CD4-positive, alpha-beta T cell (primary cell): Measurements from ENCODE around the gene CHD5. TPM values are rescaled to one million over a fixed set of nuclear protein-coding genes. Genes with fewer than 3 reads are reported as not detected.

Experiments
- ATAC-seq: fragments of 200-7000 bp; cut with Tn5 transposase; one replicate; pipeline ENCODE4 v1.10.0; 2022; ENCODE audit warnings: mild to moderate bottlenecking; ENCODE audit not compliant: poor library complexity
- CTCF ChIA-PET: fragments of 350-600 bp; sonication (Branson Sonifier 250); formaldehyde crosslinking; loops from one replicate; lab custom pipeline; 2021; ENCODE audit warnings: antibody characterized with exemption, inconsistent platforms; lab: Charles Lee
- POLR2A ChIA-PET: fragments of 350-600 bp; sonication (Branson Sonifier 250); formaldehyde crosslinking; loops from one replicate; lab custom pipeline; 2021; ENCODE audit warnings: antibody characterized with exemption, inconsistent platforms; lab: Charles Lee
- DNase-seq, 14 experiments: peaks; one replicate each; pipeline ENCODE4 v3.0.0-alpha.2; 2013 to 2020; ENCODE audit warnings: mixed read lengths in 2 of 14
- H3K27ac ChIP-seq, 2 donors: one replicate each; pipeline versions ENCODE4 v1.5.1 to v1.7.0; 2013; ENCODE audit warnings: low read length in 2 of 2, low read depth in 1 of 2, mild to moderate bottlenecking in 1 of 2
- H3K27me3 ChIP-seq, 2 experiments: 1 replicate in 1 of 2; 2 replicates in 1 of 2; pipeline versions ENCODE4 v1.6.1 to v1.7.0; 2013; ENCODE audit warnings: low read length in 2 of 2, control low read depth in 1 of 2, mild to moderate bottlenecking in 1 of 2, moderate library complexity in 1 of 2; ENCODE audit not compliant: insufficient read depth in 2 of 2, control insufficient read depth in 1 of 2
- H3K36me3 ChIP-seq: one replicate; pipeline ENCODE4 v1.6.1; 2013; ENCODE audit warnings: low read length, control low read depth; ENCODE audit not compliant: insufficient read depth
- H3K4me1 ChIP-seq: one replicate; pipeline ENCODE4 v1.6.1; 2013; ENCODE audit warnings: low read length, control low read depth; ENCODE audit not compliant: insufficient read depth
- H3K4me3 ChIP-seq: one replicate; pipeline ENCODE4 v1.5.1; 2013; ENCODE audit warnings: mild to moderate bottlenecking, low read length, moderate library complexity
- H3K9me3 ChIP-seq, 2 experiments: 1 replicate in 1 of 2; 2 replicates in 1 of 2; pipeline versions ENCODE4 v1.6.1 to v1.7.0; 2013; ENCODE audit warnings: low read length in 2 of 2, mild to moderate bottlenecking in 2 of 2, control low read depth in 1 of 2, moderate library complexity in 1 of 2; ENCODE audit not compliant: control insufficient read depth in 1 of 2, insufficient read depth in 1 of 2
- H3K27ac Mint-ChIP-seq: one replicate; pipeline ENCODE4 v1.8.0; 2020; ENCODE audit warnings: mixed read lengths
- H3K27me3 Mint-ChIP-seq: one replicate; pipeline ENCODE4 v1.8.0; 2021; ENCODE audit warnings: mixed read lengths
- H3K36me3 Mint-ChIP-seq: one replicate; pipeline ENCODE4 v1.8.0; 2021; ENCODE audit warnings: low read depth, mixed read lengths
- H3K4me1 Mint-ChIP-seq: one replicate; pipeline ENCODE4 v1.8.0; 2021; ENCODE audit warnings: low read depth, mixed read lengths
- H3K4me3 Mint-ChIP-seq: one replicate; pipeline ENCODE4 v1.8.0; 2020; ENCODE audit warnings: mild to moderate bottlenecking, mixed read lengths
- H3K9me3 Mint-ChIP-seq: one replicate; pipeline ENCODE4 v1.8.0; 2020; ENCODE audit warnings: mixed read lengths
- CTCF ChIP-seq: fragments of 200-600 bp; IDR thresholded peaks from one replicate; pipeline ENCODE4 v1.8.0; 2022; ENCODE audit warnings: antibody characterized with exemption, mild to moderate bottlenecking
- intact Hi-C, 2 experiments: fragments of 100-400 bp; cut with DNase I in 1 of 2; cut with micrococcal nuclease in 1 of 2; formaldehyde crosslinking; loops; one replicate each; pipeline versions ENCODE4 v1.15.1 to v1.9.0; 2023 to 2025; cut with DNase I, micrococcal nuclease
- total RNA-seq, 174 experiments: library from RNA in 2 of 174; stranded (reverse) in 2 of 174; gene quantifications; one replicate each; pipeline ENCODE4 v1.2.3 and lab custom pipeline; 2021 to 2026

Gene CHD5
- total RNA-seq, 2 experiments from 2014 or later, result 0.25 to 0.34 TPM

GRCh38 chr1:6100861-6101783 lies 79.0 kb downstream of the CHD5 start:
- H3K4me1 Mint-ChIP-seq, result no peaks in the 10 kb centered on the region
- CTCF ChIA-PET, result no interaction called here

GRCh38 chr1:6099787-6100765 lies 80.0 kb downstream of the CHD5 start:
- Histone ChIP-seq H3K27me3 (no peaks in the 10 kb centered on the region), H3K27ac (no peak overlapping the region), H3K4me1 (no peaks in the 10 kb centered on the region), H3K4me3 (no peak overlapping the region), H3K9me3 (peaks cover 0 to 6% of the 10 kb centered on the region in 2 experiments), H3K36me3 (peaks cover 23% of the 10 kb centered on the region)
- intact Hi-C loops, result no loop called here
- CTCF ChIA-PET, result no interaction called here
- peaks cover 14% of the 10 kb centered on the region for H3K36me3 Mint-ChIP-seq
- H3K9me3 Mint-ChIP-seq, result no peaks in the 10 kb centered on the region
- POLR2A ChIA-PET, result interaction anchor here (0.6 kb wide), 1 partner anchor 44 kb away, joined by 3 read pairs; no protein-coding TSS in a partner anchor
- H3K27me3 Mint-ChIP-seq, result peaks cover 4% of the 10 kb centered on the region
- TF ChIP-seq CTCF, result peak; percentile 28
- no peak overlapping the region for H3K27ac Mint-ChIP-seq
- ATAC-seq (no peak), DNase-seq (peak in 2 of 14 experiments; percentile 15 to 30)
- H3K4me3 Mint-ChIP-seq, result no peak overlapping the region
- no peaks in the 10 kb centered on the region for H3K4me1 Mint-ChIP-seq

More at GRCh38 chr1:6100861-6101783, 79.0 kb downstream of the CHD5 start:
- Mint-ChIP-seq H3K4me3 (no peak overlapping the region), H3K9me3 (no peaks in the 10 kb centered on the region), H3K36me3 (peaks cover 14% of the 10 kb centered on the region), H3K27ac (no peak overlapping the region), H3K27me3 (peaks cover 6% of the 10 kb centered on the region)
- DNase-seq, result peak in 1 of 14 experiments; percentile 11
- POLR2A ChIA-PET, result interaction anchor here (0.5 kb wide), 1 partner anchor 44 kb away, joined by 3 read pairs; no protein-coding TSS in a partner anchor
- Histone ChIP-seq H3K4me1 (no peaks in the 10 kb centered on the region), H3K27ac (no peak overlapping the region), H3K27me3 (no peaks in the 10 kb centered on the region), H3K9me3 (peaks cover 0 to 6% of the 10 kb centered on the region in 2 experiments), H3K36me3 (peaks cover 16% of the 10 kb centered on the region), H3K4me3 (no peak overlapping the region)
- no peak for TF ChIP-seq CTCF
- intact Hi-C loops, result no loop called here
- no peak for ATAC-seq

DNA sequence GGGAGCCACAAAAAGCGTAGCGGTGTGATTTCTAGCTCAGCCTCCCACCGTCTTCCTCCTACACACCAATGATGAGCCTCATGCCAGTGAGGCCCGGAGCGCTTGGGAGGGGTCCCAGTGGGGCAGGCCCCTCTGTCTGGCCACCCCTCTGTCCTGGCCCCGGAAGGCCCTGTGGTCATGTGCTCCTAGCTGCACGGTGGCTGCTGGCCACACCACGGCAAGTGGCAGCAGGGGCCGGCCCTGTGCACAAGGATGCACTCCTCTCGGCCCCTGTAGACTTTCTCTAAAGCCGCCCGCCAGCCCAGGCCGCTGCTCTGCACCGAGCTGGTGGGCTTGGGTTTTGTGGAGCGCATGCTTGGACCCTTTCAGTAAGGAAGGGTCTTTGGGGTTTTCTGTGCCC lies 80.8 kb downstream of the CHD5 start:
- H3K27ac ChIP-seq, result no peak overlapping the region
- H3K36me3 Mint-ChIP-seq, result peaks cover 16% of the 10 kb centered on the region
- peaks cover 30% of the 10 kb centered on the region for H3K36me3 ChIP-seq
- no peaks in the 10 kb centered on the region for H3K27me3 ChIP-seq
- no peaks in the 10 kb centered on the region for H3K4me1 Mint-ChIP-seq
- H3K4me3 ChIP-seq, result no peak overlapping the region
- no peak for DNase-seq
- H3K27ac Mint-ChIP-seq, result no peak overlapping the region
- ATAC-seq, result no peak
- CTCF ChIA-PET, result no interaction called here
- H3K9me3 ChIP-seq, result peaks cover 0 to 6% of the 10 kb centered on the region in 2 experiments
- no peaks in the 10 kb centered on the region for H3K27me3 Mint-ChIP-seq
- no peak overlapping the region for H3K4me3 Mint-ChIP-seq
- POLR2A ChIA-PET, result no interaction called here
- no peaks in the 10 kb centered on the region for H3K9me3 Mint-ChIP-seq
- no peak for TF ChIP-seq CTCF
- intact Hi-C loops, result no loop called here
- H3K4me1 ChIP-seq, result no peaks in the 10 kb centered on the region
